ENCODE measurements around the gene HMCES. TPM values are rescaled to one million over a fixed set of nuclear protein-coding genes. Genes with fewer than 3 reads are reported as not detected.
"Not testable (repeated sequence)": the region's sequence is repeated elsewhere in the genome, so short reads cannot be mapped to it uniquely, and the experiment has no call there.

HMCES gene
- total RNA-seq, 2 donors from 2014 or later, result 32.7 to 38.9 TPM

DNA sequence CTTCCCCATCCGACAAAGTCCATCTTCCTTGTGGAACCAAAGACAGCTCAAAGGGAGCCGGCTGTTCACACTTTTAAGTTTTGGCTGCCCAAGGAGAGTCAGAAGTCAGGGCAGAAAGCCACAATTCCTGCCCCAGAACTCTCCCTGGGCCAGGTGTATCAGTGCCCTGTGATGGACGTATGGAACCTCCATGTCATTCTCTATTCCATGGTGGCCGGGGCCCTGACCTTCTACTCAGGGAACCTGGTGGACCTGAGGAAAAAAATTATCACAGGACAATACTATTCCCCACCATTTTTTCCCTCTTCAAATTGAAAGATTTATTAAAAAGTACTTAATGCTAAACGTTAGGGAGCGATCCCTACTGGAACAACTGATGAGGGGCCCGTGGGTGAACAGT is 66.6 kb downstream of the HMCES start:
- peaks cover 0 to 34% of the 10 kb centered on the region in 2 donors for H3K4me1 ChIP-seq
- H3K36me3 ChIP-seq, result no peaks in the 10 kb centered on the region
- no peaks in the 10 kb centered on the region for H3K27me3 ChIP-seq
- no peak for DNase-seq (ENCODE audit: low spot score)
- no peaks in the 10 kb centered on the region for H3K9me3 ChIP-seq
- no peak overlapping the region for H3K27ac ChIP-seq
- TF ChIP-seq, protein P1, sequence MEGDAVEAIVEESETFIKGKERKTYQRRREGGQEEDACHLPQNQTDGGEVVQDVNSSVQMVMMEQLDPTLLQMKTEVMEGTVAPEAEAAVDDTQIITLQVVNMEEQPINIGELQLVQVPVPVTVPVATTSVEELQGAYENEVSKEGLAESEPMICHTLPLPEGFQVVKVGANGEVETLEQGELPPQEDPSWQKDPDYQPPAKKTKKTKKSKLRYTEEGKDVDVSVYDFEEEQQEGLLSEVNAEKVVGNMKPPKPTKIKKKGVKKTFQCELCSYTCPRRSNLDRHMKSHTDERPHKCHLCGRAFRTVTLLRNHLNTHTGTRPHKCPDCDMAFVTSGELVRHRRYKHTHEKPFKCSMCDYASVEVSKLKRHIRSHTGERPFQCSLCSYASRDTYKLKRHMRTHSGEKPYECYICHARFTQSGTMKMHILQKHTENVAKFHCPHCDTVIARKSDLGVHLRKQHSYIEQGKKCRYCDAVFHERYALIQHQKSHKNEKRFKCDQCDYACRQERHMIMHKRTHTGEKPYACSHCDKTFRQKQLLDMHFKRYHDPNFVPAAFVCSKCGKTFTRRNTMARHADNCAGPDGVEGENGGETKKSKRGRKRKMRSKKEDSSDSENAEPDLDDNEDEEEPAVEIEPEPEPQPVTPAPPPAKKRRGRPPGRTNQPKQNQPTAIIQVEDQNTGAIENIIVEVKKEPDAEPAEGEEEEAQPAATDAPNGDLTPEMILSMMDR (IDR thresholded peaks at IDR 0.05), result no peak
- no peak overlapping the region for H3K4me3 ChIP-seq

DNA sequence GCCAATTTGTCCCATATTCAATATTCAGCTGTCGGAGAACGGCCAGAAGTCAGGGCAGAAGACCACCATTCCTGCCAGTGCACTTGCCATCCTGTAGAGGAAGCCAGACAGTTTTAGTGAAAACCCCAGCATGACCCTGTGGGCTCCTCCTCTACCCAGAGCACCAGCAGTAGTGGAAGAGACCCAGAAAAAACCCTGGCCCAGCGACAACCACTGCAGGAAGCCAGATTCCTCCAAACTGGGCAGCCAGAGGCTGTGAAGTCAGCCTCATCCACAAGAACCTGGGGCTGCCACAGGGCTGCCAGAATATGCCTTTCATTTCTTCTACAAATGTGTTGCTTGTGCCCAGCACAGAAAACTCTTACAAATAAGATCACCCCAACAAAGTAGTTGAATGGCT is 67.3 kb downstream of the HMCES start:
- Histone ChIP-seq H3K27ac (no peak overlapping the region), H3K9me3 (no peaks in the 10 kb centered on the region), H3K4me1 (peaks cover 0 to 34% of the 10 kb centered on the region in 2 donors), H3K27me3 (no peaks in the 10 kb centered on the region), H3K36me3 (no peaks in the 10 kb centered on the region), H3K4me3 (no peak overlapping the region)
- TF ChIP-seq, protein P1 (IDR thresholded peaks at IDR 0.05), result no peak
- no peak for DNase-seq (ENCODE audit: low spot score)

DNA sequence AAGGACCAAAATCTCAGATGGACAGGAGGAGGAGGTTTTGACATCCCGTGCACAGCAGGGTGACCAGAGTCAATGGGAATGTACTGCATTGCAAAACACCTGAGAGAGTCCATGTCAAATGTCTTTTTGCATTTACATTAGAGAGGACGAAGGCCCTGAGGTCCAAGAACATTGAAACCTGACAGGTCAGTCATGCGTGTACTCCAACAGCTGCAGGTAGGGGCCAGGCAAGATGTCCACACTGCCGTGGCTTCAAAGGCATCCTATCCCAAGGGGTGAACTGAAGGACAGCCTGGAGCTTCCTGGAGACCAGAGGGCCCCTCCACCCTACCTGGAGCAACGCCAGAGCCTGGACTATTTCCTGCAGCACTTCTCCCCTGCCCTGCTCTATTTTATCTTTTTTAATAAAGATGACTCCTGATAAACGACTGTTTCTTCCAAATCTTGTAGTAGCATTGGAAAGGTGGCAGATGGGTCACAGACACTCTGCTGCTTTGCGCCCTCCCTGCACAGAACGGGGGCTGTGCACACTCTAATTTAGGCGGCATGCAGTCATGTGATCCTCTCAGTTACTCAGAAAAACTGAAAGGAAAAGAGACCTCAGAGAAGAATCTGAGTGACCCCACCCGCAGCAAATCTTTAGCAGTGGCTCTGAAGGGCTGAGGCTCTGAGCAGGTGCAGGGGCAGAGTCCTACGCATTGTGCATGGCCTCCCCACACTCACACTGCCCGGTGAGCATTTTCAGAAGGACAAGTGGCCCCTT is 68.2 kb downstream of the HMCES start:
- H3K27ac ChIP-seq, result no peak overlapping the region
- no peaks in the 10 kb centered on the region for H3K36me3 ChIP-seq
- no peaks in the 10 kb centered on the region for H3K27me3 ChIP-seq
- no peak for DNase-seq (ENCODE audit: low spot score)
- TF ChIP-seq, protein P1 (IDR thresholded peaks at IDR 0.05), result no peak
- no peaks in the 10 kb centered on the region for H3K9me3 ChIP-seq
- no peak overlapping the region for H3K4me3 ChIP-seq
- H3K4me1 ChIP-seq, result peaks cover 0 to 34% of the 10 kb centered on the region in 2 donors

DNA sequence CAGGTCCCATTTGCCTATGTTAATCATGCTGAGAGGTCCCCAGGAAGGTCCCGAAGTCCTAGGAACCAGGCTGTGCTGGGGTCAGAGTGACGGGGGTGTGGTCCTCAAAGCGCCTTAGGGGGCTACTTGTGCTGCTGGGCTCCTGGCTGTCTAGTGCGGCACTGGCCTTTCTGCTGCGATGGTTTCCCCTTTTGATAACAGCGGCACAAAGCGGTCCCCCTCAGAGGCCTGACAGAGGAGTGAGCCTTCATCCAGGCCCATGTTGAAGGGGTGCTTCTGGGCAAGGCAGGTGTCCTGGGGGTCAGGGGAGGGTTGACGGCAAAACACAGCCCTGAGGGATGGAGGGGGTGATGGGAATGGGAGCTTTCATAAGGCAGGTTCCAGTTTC is 68.8 kb downstream of the HMCES start:
- no peak for DNase-seq (ENCODE audit: low spot score)
- H3K4me3 ChIP-seq, result no peak overlapping the region
- TF ChIP-seq, protein P1 (IDR thresholded peaks at IDR 0.05), result no peak

DNA sequence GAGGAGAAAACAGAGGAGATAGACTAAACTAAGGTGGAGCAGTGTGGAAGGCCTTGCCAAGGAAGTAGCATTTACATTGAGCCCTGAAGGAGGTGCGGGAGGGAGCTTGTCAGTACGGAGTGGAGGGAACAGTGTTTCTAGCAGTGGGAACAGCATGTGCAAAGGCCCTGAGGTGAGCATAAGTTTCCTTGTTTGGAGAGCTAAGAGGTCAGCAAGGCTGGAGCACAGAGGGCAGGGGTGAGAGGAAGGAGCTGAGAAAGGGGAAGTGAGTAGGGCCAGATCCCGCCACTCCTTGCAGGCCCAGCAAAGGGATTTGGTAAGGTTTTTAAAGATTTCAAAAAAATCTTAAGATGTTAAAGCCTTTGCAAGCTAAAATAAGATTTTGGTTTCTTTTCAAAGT is 70.1 kb downstream of the HMCES start:
- no peak overlapping the region for H3K27ac ChIP-seq

More for the DNA sequence above, 68.8 kb downstream of the HMCES start:
- H3K27me3 ChIP-seq, result no peaks in the 10 kb centered on the region
- H3K36me3 ChIP-seq, result no peaks in the 10 kb centered on the region
- H3K4me1 ChIP-seq, result peaks cover 0 to 34% of the 10 kb centered on the region in 2 donors
- no peak overlapping the region for H3K27ac ChIP-seq
- no peaks in the 10 kb centered on the region for H3K9me3 ChIP-seq

DNA sequence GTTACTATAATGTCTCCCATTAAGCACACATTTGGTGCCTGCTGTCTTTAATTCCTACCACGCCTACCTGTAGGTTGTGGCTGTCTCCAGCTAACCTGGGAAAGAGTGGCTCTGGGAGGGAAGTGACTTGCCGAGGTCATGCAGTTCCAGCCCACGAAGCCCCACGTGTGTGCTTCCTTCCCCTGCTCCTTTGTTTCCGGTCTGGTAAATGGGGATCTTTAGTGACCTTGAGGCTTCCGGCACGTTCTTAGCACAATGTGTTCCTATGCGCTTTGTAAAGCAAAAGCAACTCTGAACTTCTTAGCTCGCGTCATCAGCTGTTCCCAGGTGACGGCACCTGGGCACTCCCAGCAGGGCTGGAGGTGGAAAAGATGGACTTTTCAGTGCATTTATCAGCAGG is 70.5 kb downstream of the HMCES start:
- not testable (repeated sequence) for H3K36me3 ChIP-seq; H3K27me3 ChIP-seq; H3K4me3 ChIP-seq; DNase-seq (ENCODE audit: low spot score); H3K9me3 ChIP-seq
- H3K4me1 ChIP-seq, result peaks cover 0 to 27% of the 10 kb centered on the region in 2 donors
- H3K27ac ChIP-seq, result peak overlapping the region; percentile 16 to 20

More for the DNA sequence above, 70.1 kb downstream of the HMCES start:
- Histone ChIP-seq H3K36me3 (no peaks in the 10 kb centered on the region), H3K27me3 (no peaks in the 10 kb centered on the region), H3K9me3 (no peaks in the 10 kb centered on the region), H3K4me1 (peaks cover 0 to 31% of the 10 kb centered on the region in 2 donors), H3K4me3 (no peak overlapping the region)
- TF ChIP-seq, protein P1 (IDR thresholded peaks at IDR 0.05), result no peak
- no peak for DNase-seq (ENCODE audit: low spot score)
